Vagina (tissue), 2 donors: ENCODE results near the gene SLC25A10. TPM values are rescaled to one million over a fixed set of nuclear protein-coding genes. Genes with fewer than 3 reads are reported as not detected.

Experiments
- DNase-seq, 2 donors: peaks; one replicate each; pipeline ENCODE4 v3.0.0-alpha.2; 2017; ENCODE audit errors: extremely low spot score in 2 of 2
- H3K27ac ChIP-seq: fragments of 200-600 bp; sonication (generic); one replicate; pipeline ENCODE4 v1.5.1; 2019
- H3K27me3 ChIP-seq: fragments of 200-600 bp; sonication (generic); one replicate; pipeline ENCODE4 v1.5.1; 2019
- H3K36me3 ChIP-seq, 2 donors: fragments of 200-600 bp; sonication (generic); one replicate each; pipeline ENCODE4 v1.5.1; 2017 to 2019
- H3K4me1 ChIP-seq: fragments of 200-600 bp; sonication (generic); one replicate; pipeline ENCODE4 v1.5.1; 2019
- H3K4me3 ChIP-seq, 2 donors: fragments of 200-600 bp; sonication (generic); 1 replicate in 1 of 2; 2 replicates in 1 of 2; pipeline ENCODE4 v1.5.1; 2016 to 2019
- H3K9me3 ChIP-seq: fragments of 200-600 bp; sonication (generic); one replicate; pipeline ENCODE4 v1.5.1; 2019
- POLR2A ChIP-seq, 2 donors: fragments of 450-650 bp; IDR thresholded peaks; one replicate each; pipeline ENCODE4 v1.6.1; 2017; ENCODE audit warnings: antibody characterized with exemption in 2 of 2, mild to moderate bottlenecking in 2 of 2, moderate library complexity in 2 of 2
- POLR2AphosphoS5 ChIP-seq, 2 donors: sonication (generic); formaldehyde crosslinking; IDR thresholded peaks; one replicate each; pipeline ENCODE4 v1.9.0; 2017; ENCODE audit warnings: antibody characterized with exemption in 2 of 2, mild to moderate bottlenecking in 2 of 2, low read depth in 1 of 2; ENCODE audit not compliant: insufficient read depth in 1 of 2
- intact Hi-C: fragments of 100-400 bp; cut with DNase I; formaldehyde crosslinking; loops from one replicate; pipeline ENCODE4 v1.15.1; 2023
- total RNA-seq: library from RNA; depleted of rRNA; stranded (reverse); fragments of >200 nt; gene quantifications from one replicate; pipeline ENCODE4 v1.2.3, GENCODE V29; 2016
- TF ChIP-seq, protein P1 (sequence below), 3 experiments: fragments of 450-650 bp in 2 of 3; fragments of 200-600 bp in 1 of 3; sonication (generic) in 1 of 3; IDR thresholded peaks; one replicate each; pipeline ENCODE4 v1.5.1; 2017 to 2019; ENCODE audit warnings: antibody characterized with exemption in 3 of 3, mild to moderate bottlenecking in 2 of 3, moderate library complexity in 2 of 3

Gene SLC25A10
- total RNA-seq, 1 donor from 2014 or later = 2.9 TPM

- TF ChIP-seq, protein P1, sequence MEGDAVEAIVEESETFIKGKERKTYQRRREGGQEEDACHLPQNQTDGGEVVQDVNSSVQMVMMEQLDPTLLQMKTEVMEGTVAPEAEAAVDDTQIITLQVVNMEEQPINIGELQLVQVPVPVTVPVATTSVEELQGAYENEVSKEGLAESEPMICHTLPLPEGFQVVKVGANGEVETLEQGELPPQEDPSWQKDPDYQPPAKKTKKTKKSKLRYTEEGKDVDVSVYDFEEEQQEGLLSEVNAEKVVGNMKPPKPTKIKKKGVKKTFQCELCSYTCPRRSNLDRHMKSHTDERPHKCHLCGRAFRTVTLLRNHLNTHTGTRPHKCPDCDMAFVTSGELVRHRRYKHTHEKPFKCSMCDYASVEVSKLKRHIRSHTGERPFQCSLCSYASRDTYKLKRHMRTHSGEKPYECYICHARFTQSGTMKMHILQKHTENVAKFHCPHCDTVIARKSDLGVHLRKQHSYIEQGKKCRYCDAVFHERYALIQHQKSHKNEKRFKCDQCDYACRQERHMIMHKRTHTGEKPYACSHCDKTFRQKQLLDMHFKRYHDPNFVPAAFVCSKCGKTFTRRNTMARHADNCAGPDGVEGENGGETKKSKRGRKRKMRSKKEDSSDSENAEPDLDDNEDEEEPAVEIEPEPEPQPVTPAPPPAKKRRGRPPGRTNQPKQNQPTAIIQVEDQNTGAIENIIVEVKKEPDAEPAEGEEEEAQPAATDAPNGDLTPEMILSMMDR (IDR thresholded peaks at IDR 0.05) = no peak
- TF ChIP-seq POLR2A (IDR thresholded peaks at IDR 0.05) = no peak
- TF ChIP-seq POLR2AphosphoS5 (IDR thresholded peaks at IDR 0.05; ENCODE audit: insufficient read depth in 1 of 2, low read depth in 1 of 2) = no peak
- no peaks in the 10 kb centered on the region for H3K27me3 ChIP-seq
Measured at GRCh38 chr17:81681672-81682071, 30.4 kb upstream of the SLC25A10 start.

DNA sequence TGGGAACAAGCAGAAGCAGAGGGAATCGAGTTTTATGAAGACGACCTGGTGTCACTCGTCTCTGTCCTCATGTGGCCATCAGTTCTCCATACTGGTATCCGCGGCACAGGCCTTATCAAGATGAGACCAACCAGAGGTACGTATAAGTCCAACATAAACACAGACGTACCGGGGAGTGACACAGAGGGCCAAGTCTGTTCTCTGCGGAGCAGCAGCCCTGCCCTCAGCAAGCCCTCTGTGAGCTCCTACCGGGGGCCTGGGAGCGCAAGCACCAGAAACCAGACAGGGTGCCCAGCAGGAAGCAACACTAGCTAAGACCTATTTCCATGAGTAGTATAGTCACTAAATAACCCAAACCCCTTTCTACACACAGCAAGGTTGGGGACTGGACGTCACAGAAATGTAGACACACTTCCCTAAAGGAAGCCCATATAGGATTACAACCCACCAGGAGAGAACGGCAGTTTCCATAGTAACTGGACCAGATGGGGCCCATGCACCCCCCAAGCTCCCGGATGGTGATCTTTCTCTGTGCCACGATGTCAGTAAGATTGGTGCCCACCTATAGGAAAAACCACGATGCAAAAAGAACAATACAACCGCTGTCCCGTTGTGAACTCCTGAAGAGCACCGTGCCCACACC lies 29.4 kb upstream of the SLC25A10 start:
- TF ChIP-seq POLR2AphosphoS5 (IDR thresholded peaks at IDR 0.05; ENCODE audit: insufficient read depth in 1 of 2, low read depth in 1 of 2) (no peak), POLR2A (IDR thresholded peaks at IDR 0.05) (no peak)
- TF ChIP-seq, protein P1 (IDR thresholded peaks at IDR 0.05) = no peak
- Histone ChIP-seq H3K9me3 (no peaks in the 10 kb centered on the region), H3K36me3 (peaks cover 0 to 31% of the 10 kb centered on the region in 2 donors), H3K27ac (peak overlapping the region; percentile 78), H3K27me3 (no peaks in the 10 kb centered on the region), H3K4me1 (peaks cover 48% of the 10 kb centered on the region), H3K4me3 (peak overlapping the region; percentile 85 to 100)
- DNase-seq = no peak
- intact Hi-C loops = no loop called here

More at GRCh38 chr17:81681672-81682071, 30.4 kb upstream of the SLC25A10 start:
- peaks cover 41% of the 10 kb centered on the region for H3K4me1 ChIP-seq
- intact Hi-C loops = no loop called here
- no peaks in the 10 kb centered on the region for H3K9me3 ChIP-seq
- no peak overlapping the region for H3K27ac ChIP-seq
- no peak overlapping the region for H3K4me3 ChIP-seq
- DNase-seq = no peak
- peaks cover 0 to 21% of the 10 kb centered on the region in 2 donors for H3K36me3 ChIP-seq

GRCh38 chr17:81683208-81683583 lies 28.9 kb upstream of the SLC25A10 start:
- H3K4me1 ChIP-seq = peaks cover 48% of the 10 kb centered on the region
- peaks cover 0 to 36% of the 10 kb centered on the region in 2 donors for H3K36me3 ChIP-seq
- DNase-seq = no peak
- H3K4me3 ChIP-seq = peak overlapping the region; percentile 85 to 100
- no peaks in the 10 kb centered on the region for H3K9me3 ChIP-seq
- intact Hi-C loops = no loop called here
- no peaks in the 10 kb centered on the region for H3K27me3 ChIP-seq
- TF ChIP-seq POLR2A (IDR thresholded peaks at IDR 0.05) (no peak), POLR2AphosphoS5 (IDR thresholded peaks at IDR 0.05; ENCODE audit: insufficient read depth in 1 of 2, low read depth in 1 of 2) (no peak)
- TF ChIP-seq, protein P1 (IDR thresholded peaks at IDR 0.05) = no peak
- H3K27ac ChIP-seq = peak overlapping the region; percentile 78

GRCh38 chr17:81683584-81684441 lies 28.3 kb upstream of the SLC25A10 start, which contains the start of the genes ARL16 and HGS:
Gene ARL16 (minus strand): TSS chr17:81683797. CDS start chr17:81683753, 44 bp downstream.
Gene HGS (plus strand): TSS chr17:81684011. CDS start chr17:81684067, 56 bp downstream.
- H3K4me1 ChIP-seq = peaks cover 48% of the 10 kb centered on the region
- intact Hi-C loops = no loop called here
- H3K4me3 ChIP-seq = peak within 1 kb of the TSS; percentile 85 to 100
- no peaks in the 10 kb centered on the region for H3K9me3 ChIP-seq
- DNase-seq = peak in 1 of 2 donors; percentile 99
- peak within 1 kb of the TSS; percentile 78 for H3K27ac ChIP-seq
- TF ChIP-seq, protein P1 (IDR thresholded peaks at IDR 0.05) = no peak
- TF ChIP-seq POLR2A (IDR thresholded peaks at IDR 0.05) = peak in 1 of 2 donors; percentile 58
- peak; percentile 91 to 98 for TF ChIP-seq POLR2AphosphoS5 (IDR thresholded peaks at IDR 0.05; ENCODE audit: insufficient read depth in 1 of 2, low read depth in 1 of 2)
- peaks cover 0 to 43% of the 10 kb centered on the region in 2 donors for H3K36me3 ChIP-seq
- no peaks in the 10 kb centered on the region for H3K27me3 ChIP-seq
